HG03060 (cell line): ENCODE results near the gene PKHD1.

Experiments used
- ATAC-seq: cut with Tn5 transposase; IDR thresholded peaks from one replicate; pipeline ENCODE4 v1.9.1; 2021; ENCODE audit warnings: low read depth, moderate number of reproducible peaks; ENCODE audit not compliant: unreplicated experiment

The PKHD1 gene

DNA sequence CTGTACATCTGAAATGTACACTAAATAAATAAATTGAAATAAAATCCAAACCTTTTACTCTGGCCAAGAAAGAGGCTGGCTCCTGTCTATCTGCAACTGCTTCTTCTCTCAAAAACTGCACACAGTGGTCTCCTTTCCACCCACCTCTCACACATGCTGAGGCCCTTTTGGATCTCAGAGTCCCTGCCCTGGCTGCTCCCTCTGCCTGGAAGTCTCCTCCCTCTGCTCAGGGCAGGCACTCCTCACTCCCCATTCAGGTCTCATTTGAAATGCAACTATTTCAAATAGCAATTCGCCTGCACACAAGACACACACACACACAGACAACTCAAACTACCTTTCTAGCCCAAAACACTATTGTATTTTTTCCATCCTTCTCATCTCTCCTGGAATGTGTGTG is 348.8 kb downstream of the PKHD1 start:
- ATAC-seq, result no peak

DNA sequence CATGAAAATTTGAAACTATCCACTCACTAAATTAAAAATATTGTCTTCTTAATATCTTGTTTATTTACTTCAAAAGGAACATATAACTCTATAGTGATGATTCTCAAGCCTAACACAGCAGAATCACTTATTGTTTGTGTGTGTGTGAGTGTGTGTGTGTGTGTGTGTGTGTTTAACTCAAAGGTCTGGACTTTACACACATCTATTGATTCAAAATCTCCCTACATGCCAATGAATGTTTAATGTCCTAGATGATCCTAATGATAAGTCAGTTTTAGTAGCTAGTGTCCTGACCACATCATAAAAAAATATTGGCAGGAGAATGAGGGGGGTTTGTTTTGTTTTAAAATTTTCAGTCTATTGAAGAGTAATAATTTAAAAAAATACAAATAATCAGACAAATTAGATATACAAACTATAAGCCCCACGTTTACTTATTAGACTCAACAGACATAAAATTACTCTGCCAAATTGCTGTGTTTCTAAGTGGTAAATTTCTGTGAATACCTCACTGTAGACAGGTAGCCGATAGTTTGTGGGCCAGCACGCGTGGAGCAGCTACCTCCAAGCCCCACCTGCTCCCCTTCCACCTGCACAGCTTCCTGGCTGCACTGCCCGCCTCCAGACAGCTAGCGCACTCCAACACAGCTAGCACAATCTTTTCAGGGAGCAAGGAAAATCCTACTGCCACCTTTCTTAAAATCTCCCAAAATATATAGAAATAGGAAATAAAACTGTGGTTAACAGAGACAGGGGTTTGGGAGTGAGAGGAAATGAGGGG is 349.6 kb downstream of the PKHD1 start:
- ATAC-seq, result no peak

DNA sequence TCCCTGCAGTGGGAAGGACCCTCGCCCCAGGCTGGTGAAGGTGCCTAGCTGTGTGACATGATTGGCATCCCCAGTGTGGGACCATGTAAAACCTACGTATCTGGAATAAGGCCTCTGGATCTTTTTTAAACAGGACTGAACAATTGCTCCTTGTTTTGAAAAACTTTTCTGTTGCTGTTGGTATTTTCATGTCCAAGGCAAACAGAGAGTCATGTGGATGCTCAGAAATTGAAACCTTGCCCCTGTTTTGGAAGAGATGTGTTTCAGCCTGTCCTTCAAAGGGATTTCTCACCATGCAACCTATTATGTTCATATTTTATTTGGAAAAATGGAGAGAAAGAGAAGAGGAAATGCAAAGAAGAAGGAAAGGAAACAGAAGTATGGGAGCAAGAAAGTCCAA is 362.3 kb downstream of the PKHD1 start:
- no peak for ATAC-seq

DNA sequence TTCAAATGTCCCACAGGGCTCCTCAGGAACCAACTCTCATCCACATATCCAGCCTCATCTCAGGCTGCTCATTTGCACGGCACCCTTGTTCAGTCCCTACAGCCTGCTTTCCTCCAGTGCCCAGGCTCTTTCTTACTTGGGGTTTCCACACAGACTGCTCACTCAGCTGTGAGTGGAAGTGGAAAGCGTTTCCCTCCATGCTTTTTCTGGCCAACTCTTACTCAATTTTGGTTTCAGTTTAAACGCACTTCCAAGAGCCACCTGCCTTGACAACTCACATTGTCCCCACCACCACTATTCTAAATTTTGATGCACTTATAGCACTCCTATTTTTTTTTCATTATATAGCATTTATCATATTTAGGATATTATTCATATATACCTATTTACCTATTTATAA is 367.1 kb downstream of the PKHD1 start:
- no peak for ATAC-seq

DNA sequence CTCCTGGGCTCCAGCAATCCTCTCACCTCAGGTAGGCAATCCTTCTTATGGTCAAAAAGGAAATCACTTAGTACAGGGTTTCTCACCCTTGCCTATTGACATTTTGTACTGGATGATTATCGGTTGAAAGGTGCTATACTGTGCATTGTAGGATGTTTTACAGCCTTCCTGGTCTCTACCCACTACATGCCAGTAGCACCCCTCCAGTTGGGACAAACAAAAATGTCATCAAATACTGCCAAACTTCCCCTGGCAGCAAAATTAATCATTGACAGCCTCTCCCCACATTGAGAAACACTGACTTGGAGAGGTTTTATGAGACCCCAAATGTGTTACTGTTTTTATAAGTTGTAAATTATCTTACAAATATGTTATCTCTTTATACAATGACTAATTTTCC is 368.1 kb downstream of the PKHD1 start:
- ATAC-seq, result no peak

DNA sequence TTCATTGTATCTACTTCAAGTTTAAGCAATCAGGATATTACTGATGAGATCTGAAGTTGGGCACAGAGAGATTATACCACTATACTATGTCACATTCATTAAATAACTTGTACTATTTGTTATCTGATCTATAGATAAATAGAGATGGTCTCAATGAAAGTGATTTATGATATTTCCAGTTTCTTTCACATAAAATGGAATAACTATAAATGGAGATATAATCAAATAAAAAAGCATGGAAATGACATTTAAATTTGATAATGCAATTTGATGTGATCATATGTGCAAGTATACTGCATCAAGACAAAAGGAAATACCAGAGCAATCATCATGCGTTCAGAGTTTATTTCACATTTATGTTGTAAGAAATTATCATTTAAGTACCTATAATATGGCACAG is 368.9 kb downstream of the PKHD1 start:
- no peak for ATAC-seq

DNA sequence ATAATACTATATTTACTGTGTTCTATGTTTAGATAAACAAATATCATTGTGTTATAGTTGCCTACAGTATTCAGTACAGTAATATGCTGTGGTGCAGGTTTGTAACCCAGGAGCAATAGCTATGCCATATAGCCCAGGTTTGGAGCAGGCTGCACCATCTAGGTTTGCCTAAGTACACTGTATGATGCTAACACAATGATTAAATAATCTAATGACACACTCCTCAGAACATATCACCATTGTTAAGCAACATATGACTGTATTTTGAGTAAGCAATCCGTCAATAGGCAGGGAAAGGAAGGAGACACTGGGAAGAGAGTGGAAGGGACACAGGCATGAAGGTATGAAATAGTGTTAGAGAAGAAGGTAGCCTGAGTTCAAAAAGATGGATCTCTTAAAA is 369.9 kb downstream of the PKHD1 start:
- no peak for ATAC-seq

DNA sequence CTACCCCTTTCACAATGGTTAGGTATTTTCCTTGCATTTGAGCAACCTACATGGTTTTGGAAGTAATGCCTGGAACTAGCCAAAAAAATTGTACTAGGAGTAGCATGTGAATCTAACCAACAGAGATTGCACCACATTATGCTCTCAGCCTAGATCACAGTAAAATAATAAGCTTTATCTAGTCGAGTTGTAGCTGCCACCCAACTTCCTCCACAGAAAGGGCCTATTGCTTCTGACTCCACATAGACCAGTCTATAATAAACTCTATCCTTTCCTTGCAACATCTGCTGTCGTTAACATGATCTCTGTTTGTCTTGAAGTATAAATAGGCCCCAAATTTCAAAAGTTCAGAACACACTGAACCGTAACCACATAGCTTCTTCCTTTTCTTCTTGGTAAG is 375.5 kb downstream of the PKHD1 start:
- ATAC-seq, result no peak

DNA sequence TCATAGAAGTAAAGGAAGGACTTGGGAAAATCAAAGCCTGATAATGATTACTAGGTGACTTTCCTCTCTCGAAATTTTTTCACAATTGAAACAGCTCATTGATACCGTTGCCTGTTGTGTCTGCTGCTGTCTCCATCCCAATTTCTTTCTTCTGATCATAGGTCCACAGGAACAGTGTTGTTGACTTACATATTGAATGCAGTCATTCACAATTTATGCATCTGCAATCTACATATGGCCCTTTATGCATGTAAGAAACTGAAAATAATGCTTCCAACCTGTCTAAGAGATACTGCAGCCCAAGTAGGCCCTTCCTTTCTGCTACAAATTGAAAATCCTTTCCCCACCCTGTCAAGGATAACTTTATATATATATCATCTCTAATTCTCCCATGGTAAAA is 381.3 kb downstream of the PKHD1 start:
- ATAC-seq, result no peak

DNA sequence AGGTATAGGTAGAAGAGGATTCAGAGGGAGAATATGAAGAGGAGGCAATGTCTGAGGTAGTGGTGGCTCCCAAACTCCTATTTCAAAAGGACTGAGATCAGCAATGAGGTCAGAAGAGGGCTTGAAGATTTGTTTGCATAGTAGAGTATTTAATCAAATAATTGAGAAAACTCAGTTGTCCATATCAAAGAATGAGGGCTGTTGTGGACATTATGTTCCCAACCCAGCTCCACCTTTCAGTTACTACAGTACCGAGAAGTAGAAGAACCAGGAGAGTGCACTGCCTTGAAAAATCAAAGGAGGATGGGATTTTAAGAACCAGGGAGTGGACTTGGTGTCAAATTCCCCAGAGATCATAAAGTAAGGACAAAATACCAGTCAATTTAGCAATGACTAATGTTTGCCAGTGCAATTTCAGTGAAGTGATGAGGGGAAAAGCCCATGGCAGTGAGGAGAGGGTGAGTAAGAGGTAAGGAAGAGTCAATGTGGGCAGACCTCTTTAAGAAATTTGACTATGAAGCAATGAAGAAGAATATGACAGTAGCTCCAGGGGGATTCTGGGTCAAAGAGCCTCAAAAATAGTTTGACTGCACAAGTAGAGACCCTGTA is 382.4 kb downstream of the PKHD1 start:
- no peak for ATAC-seq

DNA sequence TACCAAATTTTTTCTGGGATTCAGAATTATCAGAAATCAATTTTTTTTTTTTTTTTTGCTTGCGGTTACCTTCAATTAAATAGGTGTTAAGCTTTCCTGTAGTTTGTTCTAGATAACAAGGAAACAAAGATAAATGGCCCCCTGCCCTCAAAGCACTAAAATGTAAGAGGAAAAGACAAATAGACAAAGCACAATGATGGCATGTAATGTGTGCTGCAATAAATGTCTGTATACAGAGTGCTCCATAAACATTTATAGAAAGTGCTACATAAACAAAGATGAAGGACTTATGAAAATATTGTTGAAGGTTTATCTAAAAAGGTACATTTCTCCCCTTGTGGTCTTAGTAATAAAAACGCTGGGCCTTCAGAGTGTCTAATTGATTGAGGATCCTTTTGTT is 384.6 kb downstream of the PKHD1 start:
- ATAC-seq, result no peak

DNA sequence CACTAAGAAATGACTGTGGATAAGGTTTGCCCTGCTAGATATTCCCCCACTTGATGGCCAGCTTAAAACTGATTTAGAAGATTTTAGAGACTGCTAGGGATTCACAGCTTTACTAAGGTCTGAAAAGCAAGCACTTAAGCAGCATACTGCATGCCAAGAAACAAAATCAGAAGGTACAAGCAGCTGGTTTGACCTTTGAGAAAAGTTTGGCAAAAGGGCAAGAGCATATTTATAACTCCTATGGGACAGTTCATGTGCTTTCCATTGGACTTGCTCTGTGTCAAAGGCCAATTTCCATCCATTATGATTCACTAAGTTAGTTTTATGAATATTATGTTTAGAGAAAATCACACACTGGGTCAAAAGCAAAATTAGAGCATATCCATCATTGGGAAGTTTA is 402.8 kb downstream of the PKHD1 start:
- no peak for ATAC-seq

DNA sequence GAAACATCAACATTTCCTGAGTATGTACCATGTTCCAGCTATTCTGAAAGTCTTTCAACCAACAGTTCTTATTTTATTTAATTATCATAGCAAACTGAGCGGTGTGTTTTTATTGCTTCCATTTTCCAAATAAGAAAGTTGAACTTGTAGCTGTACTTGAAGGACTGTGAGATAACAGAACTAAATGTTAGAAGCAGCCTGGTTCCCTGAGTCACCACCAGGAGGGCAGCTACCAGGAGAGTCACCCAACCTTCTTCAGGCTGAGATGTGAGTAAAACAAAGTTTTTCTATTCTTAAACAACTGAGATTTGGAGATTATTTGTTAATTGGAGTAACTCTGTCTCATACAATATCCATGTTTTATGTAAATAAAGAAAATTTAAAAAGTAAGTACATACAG is 403.4 kb downstream of the PKHD1 start:
- no peak for ATAC-seq

DNA sequence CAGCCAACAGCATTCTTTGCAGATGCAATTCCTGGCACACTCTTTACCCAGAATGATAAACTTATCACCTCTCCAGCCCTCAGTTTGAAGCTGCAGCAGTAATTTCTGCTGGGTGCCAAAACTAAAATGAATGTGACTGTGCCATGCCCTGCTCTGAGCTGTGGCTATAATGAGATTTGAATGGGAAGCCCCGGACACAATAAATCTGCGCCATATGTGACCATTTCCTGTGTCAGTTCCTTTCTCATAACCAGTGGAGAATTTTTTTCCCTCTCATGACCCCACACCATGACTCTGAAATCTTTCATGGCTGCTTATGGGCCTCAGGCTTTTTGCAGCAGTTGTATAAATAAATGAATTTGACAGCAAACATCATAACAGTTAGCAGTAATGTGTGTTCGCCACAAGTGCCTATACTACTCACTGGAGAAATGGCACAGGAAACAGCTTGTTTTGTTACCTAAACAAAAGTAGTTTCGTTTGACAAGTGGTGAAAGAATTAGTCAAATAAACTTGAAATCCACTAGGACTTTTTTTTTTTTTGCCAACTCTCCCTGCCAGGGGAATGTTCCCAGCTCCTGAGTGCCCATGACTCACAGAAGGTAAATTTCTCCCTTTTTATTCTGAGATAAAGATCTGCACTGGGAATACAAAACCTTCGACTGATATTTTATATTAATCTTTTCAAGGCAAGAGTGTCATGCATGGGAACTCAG is 408.4 kb downstream of the PKHD1 start:
- peak; percentile 73 for ATAC-seq

DNA sequence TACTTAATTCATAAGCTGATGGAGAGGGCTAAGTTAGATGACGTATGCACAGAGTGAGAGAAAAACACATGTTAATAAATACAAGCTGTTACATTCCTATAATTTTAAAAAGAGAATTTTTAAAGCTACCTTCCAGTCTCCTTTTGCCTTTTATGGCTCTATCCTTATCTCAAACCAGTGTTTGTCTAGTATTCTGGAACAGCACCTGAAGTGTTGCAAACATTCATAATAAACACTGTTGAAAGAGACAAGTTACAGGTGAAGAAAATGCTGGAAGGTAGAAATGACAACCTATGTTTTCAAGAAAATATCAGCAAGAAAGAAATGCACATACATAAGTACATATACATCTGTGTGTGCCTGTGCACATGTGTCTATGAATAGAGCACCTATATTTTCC is 409.1 kb downstream of the PKHD1 start:
- no peak for ATAC-seq

DNA sequence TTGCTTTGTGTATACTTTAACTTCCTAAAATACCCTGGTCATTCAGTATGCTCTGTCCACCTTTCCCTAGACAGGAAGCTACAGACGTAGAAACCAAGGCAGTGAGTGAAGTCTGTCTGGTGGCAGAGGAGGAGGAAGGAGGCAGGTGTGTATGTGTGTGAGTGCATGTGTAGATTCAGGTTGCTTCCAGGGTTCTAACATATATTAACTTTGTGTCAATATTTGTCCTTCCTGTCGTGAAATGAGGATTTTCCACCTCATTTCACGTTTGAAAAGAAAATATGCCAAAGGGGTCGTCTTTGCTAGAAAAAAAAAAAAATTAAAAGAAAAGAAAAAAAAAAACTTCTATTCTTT is 411.5 kb downstream of the PKHD1 start:
- no peak for ATAC-seq

DNA sequence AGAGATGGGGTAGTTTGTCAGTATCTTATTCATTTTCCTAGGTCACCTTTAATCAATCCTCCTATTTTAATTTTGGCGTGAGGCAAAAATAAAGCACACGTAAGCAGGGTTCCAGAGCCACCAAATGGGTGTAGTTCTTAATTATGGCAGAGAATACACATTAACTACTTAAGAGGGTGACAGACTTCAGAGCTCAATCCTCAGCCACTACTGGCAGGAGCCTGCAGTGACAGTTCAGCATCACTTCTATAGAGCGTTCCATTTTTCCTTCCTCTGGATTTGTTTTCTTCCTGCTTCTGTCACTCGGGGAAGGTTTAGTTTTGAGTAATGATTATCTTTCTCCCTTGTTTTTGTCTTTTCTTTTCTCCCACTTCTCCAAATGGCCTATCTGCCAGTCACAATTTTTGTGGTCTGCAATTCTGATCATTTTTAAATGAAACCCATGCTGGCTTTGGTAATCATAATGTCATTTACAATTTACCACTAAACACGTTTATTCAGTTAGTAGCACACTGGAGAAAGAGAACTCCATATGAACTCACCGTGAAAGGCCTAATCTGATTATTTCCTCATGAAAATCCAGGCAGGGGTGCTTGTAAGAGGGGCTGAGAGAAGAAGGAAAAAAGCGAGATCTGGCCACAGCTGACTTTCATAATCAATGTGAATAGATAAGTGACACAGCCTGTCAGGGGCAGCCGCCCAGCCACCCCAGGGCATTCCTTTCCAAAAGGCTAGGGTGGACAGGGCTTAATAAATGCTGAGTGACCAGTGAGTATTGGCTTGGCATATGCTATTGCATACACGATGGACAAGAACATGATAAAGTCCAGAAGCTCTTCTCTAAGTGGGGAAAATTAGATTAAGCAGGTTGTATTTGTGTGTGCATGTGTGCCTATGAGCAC is 412.1 kb downstream of the PKHD1 start:
- ATAC-seq, result no peak

DNA sequence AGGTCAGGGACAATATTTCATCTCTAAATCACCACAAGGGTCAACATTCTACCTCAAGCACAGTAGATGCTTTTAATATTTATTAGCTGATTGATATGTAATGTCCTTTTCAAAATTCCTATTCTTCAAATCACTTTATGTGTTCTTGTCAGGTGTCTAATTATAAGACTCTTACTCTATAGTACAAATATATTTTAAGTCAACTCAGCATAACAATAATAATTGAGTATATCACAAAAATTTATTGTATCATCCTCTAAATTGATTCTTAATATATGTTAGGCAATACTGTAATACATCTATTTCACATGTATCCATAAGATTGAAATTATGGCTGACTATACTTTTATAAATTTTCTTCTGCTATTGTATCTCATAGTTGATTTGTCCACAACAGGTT is 423.9 kb downstream of the PKHD1 start:
- no peak for ATAC-seq

DNA sequence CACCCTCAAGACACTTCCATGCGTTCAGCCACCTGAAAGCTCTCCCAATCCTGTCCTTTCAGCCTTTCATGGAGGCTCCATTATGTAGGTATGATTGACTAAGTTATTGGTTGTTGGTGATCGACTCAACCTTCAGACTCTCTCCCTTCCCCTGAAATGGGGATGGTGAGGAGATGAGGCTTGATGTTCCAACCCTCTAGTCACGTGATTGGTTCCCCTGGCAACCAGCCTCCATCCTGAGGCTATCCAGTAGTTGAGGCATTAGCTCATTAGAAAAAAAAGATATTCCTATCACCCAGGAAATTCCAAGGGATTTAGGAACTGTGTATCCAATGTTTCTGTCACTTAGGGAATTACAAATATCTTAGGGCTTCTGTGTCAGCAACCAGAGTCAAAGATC is 426.6 kb downstream of the PKHD1 start:
- ATAC-seq, result no peak

DNA sequence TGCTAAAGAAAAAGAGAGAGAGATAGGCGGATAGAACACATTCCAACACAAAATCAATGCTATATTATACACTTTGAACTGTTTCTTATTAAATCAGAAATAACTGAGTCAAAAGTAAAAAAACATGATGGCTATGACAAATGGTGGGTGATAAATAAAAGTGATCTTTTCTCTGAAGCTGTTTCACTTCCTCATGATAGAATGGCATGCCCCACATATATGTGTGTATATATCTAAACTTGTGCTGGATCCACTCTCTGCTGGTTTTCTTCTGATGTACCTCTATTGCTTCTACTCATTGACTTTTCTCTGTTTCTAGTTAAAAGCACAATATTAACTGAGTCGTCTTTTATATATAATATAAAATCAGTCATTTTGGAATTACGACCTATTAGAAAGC is 429.9 kb downstream of the PKHD1 start:
- ATAC-seq, result no peak

DNA sequence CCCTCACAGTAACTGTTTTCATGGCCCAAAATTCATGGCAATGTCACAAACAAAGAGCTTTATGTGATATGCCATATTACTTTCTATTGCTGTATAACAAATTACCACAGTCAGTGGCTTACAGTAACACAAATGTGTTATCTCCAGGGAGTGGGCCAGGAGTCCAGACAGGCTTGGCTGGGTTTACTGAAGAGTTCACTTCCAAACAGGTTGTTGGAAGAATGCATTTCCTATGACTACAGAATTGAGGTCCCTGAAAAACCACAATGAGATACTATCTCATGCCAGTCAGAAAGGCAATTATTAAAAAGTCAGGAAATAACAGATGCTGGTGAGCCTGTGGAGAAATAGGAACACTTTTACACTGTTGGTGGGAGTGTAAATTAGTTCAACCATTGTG is 431.9 kb downstream of the PKHD1 start:
- no peak for ATAC-seq
